IMR-90 (cell line): ENCODE results near the gene TENM4. TPM values are rescaled to one million over a fixed set of nuclear protein-coding genes. Genes with fewer than 3 reads are reported as not detected.

Source experiments
- ATAC-seq: fragments of 200-7000 bp; cut with Tn5 transposase; 2 replicates; pipeline ENCODE4 v1.9.1; 2020; ENCODE audit warnings: low read depth, mild to moderate bottlenecking, moderate library complexity
- BruUV-seq: library from RNA; stranded (reverse); fragments of 400-500 nt; replicated peaks from 2 replicates; lab custom pipeline; 2021; lab: Mats Ljungman, UMichigan
- CTCF ChIA-PET: fragments of 300-600 bp; formaldehyde crosslinking; extraction: SDS; loops from one replicate; lab custom pipeline; 2021; ENCODE audit warnings: antibody characterized with exemption; lab: Yijun Ruan, JAX
- POLR2A ChIA-PET: fragments of 300-600 bp; sonication (Branson Sonifier 250); formaldehyde crosslinking; loops from one replicate; lab custom pipeline; 2022; ENCODE audit warnings: antibody characterized with exemption; ENCODE audit not compliant: unreplicated experiment; lab: Charles Lee
- DNase-seq: peaks from one replicate; pipeline ENCODE4 v3.0.0; 2013
- H2AFZ ChIP-seq: replicated peaks from 2 replicates; pipeline ENCODE3; 2013; ENCODE audit warnings: low read length, mild to moderate bottlenecking; ENCODE audit not compliant: poor library complexity
- H2AK5ac ChIP-seq: 2 replicates; pipeline ENCODE4 v1.6.1; 2013; ENCODE audit warnings: low read depth, low read length, inconsistent platforms
- H2AK9ac ChIP-seq: replicated peaks from 2 replicates; pipeline ENCODE3; 2013; ENCODE audit warnings: mild to moderate bottlenecking, low read depth, low read length, moderate library complexity; ENCODE audit not compliant: poor library complexity
- H2BK120ac ChIP-seq: 2 replicates; pipeline ENCODE4 v1.6.1; 2013; ENCODE audit warnings: low read depth, low read length, inconsistent platforms
- H2BK15ac ChIP-seq: 3 replicates; pipeline ENCODE4 v1.6.1; 2013; ENCODE audit warnings: low read depth, low read length, inconsistent platforms
- H2BK20ac ChIP-seq: 2 replicates; pipeline ENCODE4 v1.6.1; 2013; ENCODE audit warnings: low read depth, mild to moderate bottlenecking, inconsistent platforms, low read length, moderate library complexity
- H2BK5ac ChIP-seq: 2 replicates; pipeline ENCODE4 v1.6.1; 2013; ENCODE audit warnings: mild to moderate bottlenecking, low read depth, low read length, inconsistent platforms; ENCODE audit not compliant: poor library complexity, severe bottlenecking
- H3K14ac ChIP-seq: replicated peaks from 2 replicates; pipeline ENCODE4 v1.6.1; 2013; ENCODE audit warnings: low read depth, low read length, inconsistent platforms
- H3K18ac ChIP-seq: 2 replicates; pipeline ENCODE4 v1.6.1; 2013; ENCODE audit warnings: low read depth, low read length, control low read depth
- H3K23ac ChIP-seq: 2 replicates; pipeline ENCODE4 v1.6.1; 2013; ENCODE audit warnings: low read depth, low read length, inconsistent platforms
- H3K27ac ChIP-seq: 2 replicates; pipeline ENCODE4 v1.5.1; 2013; ENCODE audit warnings: mild to moderate bottlenecking, control low read depth, low read length; ENCODE audit not compliant: insufficient read depth
- H3K27me3 ChIP-seq: 2 replicates; pipeline ENCODE4 v1.6.1; 2013; ENCODE audit warnings: low read length; ENCODE audit not compliant: control insufficient read depth, insufficient read depth
- H3K36me3 ChIP-seq: 2 replicates; pipeline ENCODE4 v1.6.1; 2013; ENCODE audit warnings: low read length, mixed read lengths; ENCODE audit not compliant: control insufficient read depth, insufficient read depth
- H3K4ac ChIP-seq: 2 replicates; pipeline ENCODE4 v1.6.1; 2013; ENCODE audit warnings: low read depth, low read length, inconsistent platforms
- H3K4me1 ChIP-seq: 2 replicates; pipeline ENCODE4 v1.6.1; 2013; ENCODE audit warnings: low read length, mixed read lengths; ENCODE audit not compliant: control insufficient read depth, insufficient read depth
- H3K4me2 ChIP-seq: 2 replicates; pipeline ENCODE4 v1.6.1; 2013; ENCODE audit warnings: low read depth, mild to moderate bottlenecking, control low read depth, low read length, moderate library complexity
- H3K4me3 ChIP-seq: 2 replicates; pipeline ENCODE4 v1.5.1; 2013; ENCODE audit warnings: low read depth, mild to moderate bottlenecking, control low read depth, low read length, moderate library complexity; ENCODE audit not compliant: insufficient read depth
- H3K56ac ChIP-seq: 2 replicates; pipeline ENCODE4 v1.6.1; 2013; ENCODE audit warnings: low read length, inconsistent platforms; ENCODE audit not compliant: insufficient read depth; ENCODE audit errors: extremely low read depth
- H3K79me1 ChIP-seq, 2 experiments: 2 replicates each; pipeline ENCODE4 v1.6.1; 2013; ENCODE audit warnings: low read length in 2 of 2, inconsistent platforms in 1 of 2, low read depth in 1 of 2
- H3K9ac ChIP-seq: 2 replicates; pipeline ENCODE4 v1.6.1; 2013; ENCODE audit warnings: low read depth, low read length, control low read depth
- H3K9me1 ChIP-seq: 2 replicates; pipeline ENCODE4 v1.6.1; 2013; ENCODE audit warnings: low read length, inconsistent platforms; ENCODE audit not compliant: insufficient read depth
- H3K9me3 ChIP-seq: 2 replicates; pipeline ENCODE4 v1.6.1; 2013; ENCODE audit warnings: low read length; ENCODE audit not compliant: control insufficient read depth, insufficient read depth
- H4K20me1 ChIP-seq: 2 replicates; pipeline ENCODE4 v1.6.1; 2013; ENCODE audit warnings: low read length, inconsistent platforms; ENCODE audit not compliant: insufficient read depth
- H4K5ac ChIP-seq: 2 replicates; pipeline ENCODE4 v1.6.1; 2013; ENCODE audit warnings: mild to moderate bottlenecking, low read depth, low read length, control low read depth
- H4K8ac ChIP-seq, 2 experiments: 2 replicates each; pipeline ENCODE4 v1.6.1; 2013; ENCODE audit warnings: low read depth in 2 of 2, low read length in 2 of 2, control low read depth in 1 of 2, inconsistent platforms in 1 of 2
- H4K91ac ChIP-seq: 2 replicates; pipeline ENCODE4 v1.6.1; 2013; ENCODE audit warnings: low read depth, low read length, inconsistent platforms; ENCODE audit not compliant: insufficient read depth
- BHLHE40 ChIP-seq: fragments of 150-350 bp; IDR thresholded peaks from 2 replicates; pipeline ENCODE4 v1.6.1; 2016; ENCODE audit warnings: mild to moderate bottlenecking, low read depth, low read length
- CEBPB ChIP-seq: IDR thresholded peaks from 2 replicates; pipeline ENCODE4 v1.6.1; 2012; ENCODE audit warnings: low read depth, low read length, improper control_type of control experiment
- CHD1 ChIP-seq: IDR thresholded peaks from 2 replicates; pipeline ENCODE4 v1.6.1; 2012; ENCODE audit warnings: low read depth, low read length, improper control_type of control experiment
- CTCF ChIP-seq: conservative IDR thresholded peaks from 2 replicates; pipeline ENCODE4 v1.5.1; 2012; ENCODE audit warnings: mild to moderate bottlenecking, low read depth, low read length, improper control_type of control experiment
- FOS ChIP-seq: fragments of 150-350 bp; IDR thresholded peaks from 2 replicates; pipeline ENCODE4 v1.6.1; 2016; ENCODE audit warnings: low read depth, low read length
- MAFK ChIP-seq: IDR thresholded peaks from 2 replicates; pipeline ENCODE4 v1.6.1; 2012; ENCODE audit warnings: low read depth, low read length, improper control_type of control experiment
- MAZ ChIP-seq: IDR thresholded peaks from 2 replicates; pipeline ENCODE4 v1.6.1; 2012; ENCODE audit warnings: low read depth, mild to moderate bottlenecking, low read length, improper control_type of control experiment, moderate library complexity, borderline replicate concordance
- MXI1 ChIP-seq: IDR thresholded peaks from 2 replicates; pipeline ENCODE4 v1.6.1; 2012; ENCODE audit warnings: low read depth, mild to moderate bottlenecking, low read length, moderate library complexity, borderline replicate concordance
- NFE2L2 ChIP-seq: fragments of 150-350 bp; IDR thresholded peaks from 2 replicates; pipeline ENCODE4 v1.6.1; 2016; ENCODE audit warnings: low read depth, mild to moderate bottlenecking, low read length
- POLR2A ChIP-seq: IDR thresholded peaks from 2 replicates; pipeline ENCODE4 v1.6.1; 2012; ENCODE audit warnings: mild to moderate bottlenecking, low read depth, low read length
- RAD21 ChIP-seq: IDR thresholded peaks from 2 replicates; pipeline ENCODE4 v1.6.1; 2012; ENCODE audit warnings: low read length, improper control_type of control experiment
- RCOR1 ChIP-seq: IDR thresholded peaks from 2 replicates; pipeline ENCODE4 v1.6.1; 2012; ENCODE audit warnings: mild to moderate bottlenecking, low read length, improper control_type of control experiment; ENCODE audit not compliant: insufficient replicate concordance
- RFX5 ChIP-seq: IDR thresholded peaks from 2 replicates; pipeline ENCODE4 v1.8.0; 2012; ENCODE audit warnings: low read depth, mild to moderate bottlenecking, low read length, moderate library complexity
- SMC3 ChIP-seq: fragments of 150-350 bp; IDR thresholded peaks from 2 replicates; pipeline ENCODE4 v1.6.1; 2016; ENCODE audit warnings: low read depth, mild to moderate bottlenecking, antibody characterized with exemption, low read length, moderate library complexity
- whole genome bisulfite sequencing, 2 experiments: methylation state at CpG; one replicate each; pipeline versions ENCODE4 v1.1.5 to v1.1.7; 2013; ENCODE audit warnings: missing lambda C conversion rate in 2 of 2; ENCODE audit not compliant: insufficient read length in 1 of 2; ENCODE audit errors: extremely low coverage in 2 of 2; 5-methylcytosine and 5-hydroxymethylcytosine counted together
- dilution Hi-C: fragments of 300-500 bp; cut with HindIII; formaldehyde crosslinking; loops from one replicate; pipeline ENCODE4 v1.14.3; 2018; ENCODE audit warnings: low sequenced_read_pairs; ENCODE audit not compliant: unreplicated experiment
- in situ Hi-C: fragments of 300-500 bp; cut with MboI; formaldehyde crosslinking; loops from 3 replicates; pipeline ENCODE4 v1.14.3; 2019; ENCODE audit warnings: low sequenced_read_pairs, inconsistent platforms, mixed read lengths
- intact Hi-C: fragments of 100-400 bp; cut with micrococcal nuclease; formaldehyde crosslinking; loops from 2 replicates; pipeline ENCODE4 v1.10.0; 2022
- polyA plus RNA-seq, 3 experiments: library from polyadenylated mRNA; depleted of rRNA; stranded (reverse); fragments of >200 nt; gene quantifications; 2 replicates each; pipeline ENCODE4 v1.2.3, GENCODE V29; 2012; ENCODE audit warnings: low replicate concordance in 1 of 3
- total RNA-seq: library from RNA; depleted of rRNA; stranded (reverse); fragments of >200 nt; gene quantifications from 2 replicates; pipeline ENCODE4 v1.2.3, GENCODE V29; 2012
- TF ChIP-seq, protein P1 (sequence below): fragments of 150-350 bp; IDR thresholded peaks from 2 replicates; pipeline ENCODE4 v1.6.1; 2017; ENCODE audit warnings: mild to moderate bottlenecking, antibody characterized with exemption, low read length, low read depth
- TF ChIP-seq, protein P2 (sequence below): fragments of 150-350 bp; IDR thresholded peaks from 2 replicates; pipeline ENCODE4 v1.6.1; 2016; ENCODE audit warnings: low read depth, mild to moderate bottlenecking, low read length, moderate library complexity, borderline replicate concordance

TENM4 gene
- total and polyA plus RNA-seq, 2 of the 4 experiments (the other 2 are of a cell fraction) = 7.4 to 9.0 TPM

DNA sequence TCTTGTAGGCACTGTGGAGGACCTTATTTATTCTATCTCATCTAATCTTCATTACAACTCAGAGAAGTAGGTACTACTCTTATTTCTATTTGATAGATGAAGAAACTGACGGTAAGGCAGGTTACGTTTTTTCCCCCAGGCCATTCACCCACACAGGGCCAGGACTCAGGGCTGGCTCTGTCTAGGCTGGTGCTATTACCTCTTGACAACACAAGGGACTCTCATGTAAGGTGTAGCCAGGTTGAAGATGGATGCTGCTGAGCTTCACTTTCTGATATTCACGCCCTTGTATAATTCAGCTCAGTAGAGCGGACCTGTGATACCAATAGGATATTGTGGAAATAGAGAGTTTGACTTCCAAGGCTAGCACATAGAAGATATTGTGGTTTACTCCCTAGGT is 453.1 kb downstream of the TENM4 start:
- Histone ChIP-seq H3K9ac (no peak overlapping the region), H2BK120ac (no peak overlapping the region), H3K27me3 (no peaks in the 10 kb centered on the region), H3K4ac (no peak overlapping the region), H3K23ac (no peak overlapping the region), H3K9me1 (no peaks in the 10 kb centered on the region; the same call in 1 of the 2 replicates), H2BK15ac (no peak overlapping the region), H2AFZ (no peak overlapping the region), H3K4me2 (no peak overlapping the region), H2BK5ac (no peak overlapping the region), H3K4me3 (no peak overlapping the region), H3K56ac (no peak overlapping the region), H2AK5ac (no peak overlapping the region), H3K4me1 (no peaks in the 10 kb centered on the region), H4K20me1 (no peaks in the 10 kb centered on the region), H3K14ac (no peak overlapping the region), H2BK20ac (no peak overlapping the region), H3K9me3 (no peaks in the 10 kb centered on the region), H3K18ac (no peak overlapping the region), H3K79me1 (no peaks in the 10 kb centered on the region), H2AK9ac (no peak overlapping the region), H3K27ac (no peak overlapping the region), H4K8ac (no peak overlapping the region), H3K36me3 (no peaks in the 10 kb centered on the region), H4K91ac (no peak overlapping the region), H4K5ac (no peak overlapping the region)
- no peak for ATAC-seq
- ChIA-PET CTCF (no interaction called here), POLR2A (no interaction called here)
- intact Hi-C loops (no loop called here), dilution Hi-C loops (no loop called here), in situ Hi-C loops (no loop called here)
- BruUV-seq = no TSS peak
- WGBS, 2 experiments = no CpG with 5 or more reads among the region's 4 CpGs
- TF ChIP-seq MAZ (no peak), BHLHE40 (no peak), CEBPB (no peak), SMC3 (no peak), POLR2A (no peak), CHD1 (no peak), MAFK (no peak), MXI1 (no peak), RAD21 (no peak), RFX5 (no peak), FOS (no peak), CTCF (no peak), NFE2L2 (no peak), RCOR1 (no peak)
- TF ChIP-seq, protein P1, sequence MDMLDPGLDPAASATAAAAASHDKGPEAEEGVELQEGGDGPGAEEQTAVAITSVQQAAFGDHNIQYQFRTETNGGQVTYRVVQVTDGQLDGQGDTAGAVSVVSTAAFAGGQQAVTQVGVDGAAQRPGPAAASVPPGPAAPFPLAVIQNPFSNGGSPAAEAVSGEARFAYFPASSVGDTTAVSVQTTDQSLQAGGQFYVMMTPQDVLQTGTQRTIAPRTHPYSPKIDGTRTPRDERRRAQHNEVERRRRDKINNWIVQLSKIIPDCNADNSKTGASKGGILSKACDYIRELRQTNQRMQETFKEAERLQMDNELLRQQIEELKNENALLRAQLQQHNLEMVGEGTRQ = no peak
- TF ChIP-seq, protein P2, sequence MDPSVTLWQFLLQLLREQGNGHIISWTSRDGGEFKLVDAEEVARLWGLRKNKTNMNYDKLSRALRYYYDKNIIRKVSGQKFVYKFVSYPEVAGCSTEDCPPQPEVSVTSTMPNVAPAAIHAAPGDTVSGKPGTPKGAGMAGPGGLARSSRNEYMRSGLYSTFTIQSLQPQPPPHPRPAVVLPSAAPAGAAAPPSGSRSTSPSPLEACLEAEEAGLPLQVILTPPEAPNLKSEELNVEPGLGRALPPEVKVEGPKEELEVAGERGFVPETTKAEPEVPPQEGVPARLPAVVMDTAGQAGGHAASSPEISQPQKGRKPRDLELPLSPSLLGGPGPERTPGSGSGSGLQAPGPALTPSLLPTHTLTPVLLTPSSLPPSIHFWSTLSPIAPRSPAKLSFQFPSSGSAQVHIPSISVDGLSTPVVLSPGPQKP = no peak
- no peak for DNase-seq
